ENCODE data around the gene DDX10.

Gene DDX10

DNA sequence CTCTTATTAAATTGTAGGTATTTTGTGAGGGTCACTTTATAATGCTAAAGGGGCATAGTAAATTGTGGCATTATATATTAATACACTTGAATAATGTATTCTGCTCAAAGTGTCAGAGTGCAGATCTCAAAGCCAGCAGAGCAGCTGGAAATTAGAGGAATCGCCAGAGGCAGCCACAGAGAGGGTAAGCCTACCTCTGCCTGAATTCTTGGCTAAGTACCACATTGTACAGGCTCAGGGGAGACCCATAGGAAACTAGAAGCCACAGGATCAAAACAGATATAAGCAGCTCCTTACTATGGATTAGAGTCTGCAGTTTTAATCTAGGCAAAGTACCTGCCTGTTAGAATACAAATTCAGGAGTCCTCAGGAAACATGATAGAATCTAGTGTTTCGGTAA is 249.3 kb downstream of the DDX10 start:
- no peak for DNase-seq

DNA sequence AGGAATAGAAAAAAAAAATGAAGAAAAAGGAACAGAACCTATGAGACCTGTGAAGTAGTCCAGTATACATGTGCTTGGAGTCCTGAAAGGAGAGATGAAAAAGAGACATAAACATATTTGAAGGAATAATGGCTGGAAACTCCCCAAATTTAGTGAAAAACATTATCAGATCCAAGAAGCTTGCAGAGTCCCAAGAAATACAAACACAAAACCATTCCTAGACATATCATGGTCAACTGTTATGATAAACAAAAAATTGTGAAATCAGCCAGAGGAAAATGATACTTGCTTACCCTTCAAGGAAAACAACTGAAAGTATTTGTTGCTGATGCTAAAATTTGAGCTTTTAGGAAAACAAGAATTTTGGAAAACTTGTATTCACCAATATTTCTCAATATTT is 250.1 kb downstream of the DDX10 start:
- DNase-seq, result no peak

DNA sequence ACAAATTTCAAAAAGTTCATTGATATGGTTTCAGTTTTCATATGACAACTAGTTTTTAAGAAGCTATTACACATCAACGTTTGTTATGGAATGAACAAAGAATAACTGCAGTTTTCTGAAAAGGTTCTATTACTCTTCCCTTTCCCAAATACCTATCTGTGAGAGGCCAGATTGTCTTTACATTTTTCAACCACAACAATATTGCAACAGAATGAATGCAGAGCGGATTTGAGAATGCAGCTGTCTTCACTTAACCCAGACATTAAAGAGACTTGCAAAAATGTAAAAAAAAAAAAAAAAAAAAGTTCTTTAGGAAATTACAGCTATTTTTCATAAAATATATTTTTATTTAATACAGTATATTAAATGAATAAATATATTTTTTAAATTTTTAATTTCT is 250.8 kb downstream of the DDX10 start:
- no peak for DNase-seq

DNA sequence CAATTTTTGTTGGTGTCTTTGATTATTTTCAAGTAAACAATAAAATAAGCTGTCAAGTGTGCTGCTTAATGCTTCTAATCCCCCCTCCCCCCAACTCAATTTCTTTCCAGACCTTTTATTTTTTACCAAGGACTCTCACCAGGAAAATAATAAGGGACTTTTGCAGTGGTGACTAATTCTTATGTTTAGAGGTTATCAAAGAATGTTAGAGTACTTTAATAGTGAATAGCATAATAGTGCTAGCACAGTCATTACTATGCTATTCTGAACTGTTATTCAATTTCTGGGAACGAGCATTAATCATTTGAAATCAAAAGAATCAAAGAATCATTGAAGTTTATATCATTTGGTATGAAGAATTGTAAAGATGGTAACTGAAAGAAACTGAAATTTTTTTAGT is 251.4 kb downstream of the DDX10 start:
- DNase-seq, result no peak

DNA sequence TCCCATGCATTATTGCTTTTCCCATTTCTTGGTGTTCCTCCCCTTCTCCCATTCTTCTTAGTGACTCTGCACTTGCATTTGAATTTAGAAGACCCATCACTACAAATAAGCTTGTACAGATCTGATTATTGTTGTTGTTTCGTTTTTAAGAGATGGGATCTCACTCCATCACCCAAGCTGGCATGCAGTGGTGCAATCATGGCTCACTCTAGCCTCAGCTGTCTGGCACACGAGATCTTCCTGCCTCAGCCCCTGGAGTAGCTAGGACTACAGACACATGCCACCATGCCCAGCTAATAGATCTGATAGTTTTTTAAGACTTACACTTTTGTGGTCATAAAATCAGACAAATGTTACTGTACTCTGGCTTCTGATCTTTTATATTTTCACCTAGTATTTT is 252.1 kb downstream of the DDX10 start:
- DNase-seq, result no peak

DNA sequence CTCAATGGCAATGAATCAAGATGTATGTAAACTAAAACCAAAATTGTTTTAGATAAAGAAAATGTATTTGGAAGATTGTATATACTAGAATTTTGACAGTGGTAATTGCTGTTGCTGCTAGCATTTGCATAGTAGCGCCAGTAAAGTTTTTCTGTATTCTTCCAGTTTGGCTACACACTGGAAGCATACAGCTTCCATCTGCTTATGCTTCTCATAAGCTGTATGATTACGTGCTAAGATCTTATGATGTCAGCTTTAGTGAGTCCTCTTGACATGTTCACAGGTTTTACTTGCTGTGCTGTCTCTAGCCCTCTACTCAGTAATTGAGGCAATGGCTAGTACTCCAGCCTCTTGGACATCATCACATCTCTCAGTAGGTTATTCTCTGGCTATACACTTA is 256.3 kb downstream of the DDX10 start:
- no peak for DNase-seq

DNA sequence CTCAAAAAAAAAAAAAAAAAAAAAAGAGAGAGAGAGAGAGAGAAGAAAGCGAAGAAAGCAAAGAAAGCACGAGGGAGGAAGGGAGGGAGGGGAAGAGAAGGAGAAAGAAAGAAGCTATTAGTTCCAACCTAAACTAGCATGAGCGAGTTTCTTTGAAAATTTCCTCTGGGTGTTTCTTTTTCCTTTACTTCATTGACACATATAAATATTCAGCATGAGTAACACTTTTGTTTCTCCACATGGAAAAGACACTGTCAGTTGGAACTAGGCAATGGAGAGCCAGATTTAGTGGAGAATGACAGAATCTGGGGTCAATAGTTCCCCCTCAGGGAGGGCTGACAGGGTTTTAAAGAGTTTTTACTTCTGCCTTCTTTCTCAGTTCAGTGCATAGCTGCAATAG is 257.4 kb downstream of the DDX10 start:
- no peak for DNase-seq

DNA sequence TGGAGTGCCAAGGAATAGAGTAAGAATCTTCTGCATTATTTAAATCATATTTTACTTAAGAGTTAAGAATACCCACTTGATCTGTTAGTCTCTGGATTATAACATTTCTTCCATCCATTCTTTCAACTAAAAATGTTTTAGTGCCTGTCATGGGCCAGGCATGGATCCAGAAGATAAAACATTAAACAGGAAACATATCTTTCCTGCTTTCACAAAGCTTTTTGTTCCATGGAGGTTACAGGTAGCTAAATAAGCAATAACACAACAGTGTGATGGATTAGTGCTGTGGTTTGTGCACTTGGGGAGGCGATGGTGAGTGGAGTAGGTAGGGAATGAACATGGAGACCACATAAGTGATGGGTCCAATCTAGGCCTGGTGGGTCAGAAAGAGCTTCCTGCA is 258.5 kb downstream of the DDX10 start:
- no peak for DNase-seq

DNA sequence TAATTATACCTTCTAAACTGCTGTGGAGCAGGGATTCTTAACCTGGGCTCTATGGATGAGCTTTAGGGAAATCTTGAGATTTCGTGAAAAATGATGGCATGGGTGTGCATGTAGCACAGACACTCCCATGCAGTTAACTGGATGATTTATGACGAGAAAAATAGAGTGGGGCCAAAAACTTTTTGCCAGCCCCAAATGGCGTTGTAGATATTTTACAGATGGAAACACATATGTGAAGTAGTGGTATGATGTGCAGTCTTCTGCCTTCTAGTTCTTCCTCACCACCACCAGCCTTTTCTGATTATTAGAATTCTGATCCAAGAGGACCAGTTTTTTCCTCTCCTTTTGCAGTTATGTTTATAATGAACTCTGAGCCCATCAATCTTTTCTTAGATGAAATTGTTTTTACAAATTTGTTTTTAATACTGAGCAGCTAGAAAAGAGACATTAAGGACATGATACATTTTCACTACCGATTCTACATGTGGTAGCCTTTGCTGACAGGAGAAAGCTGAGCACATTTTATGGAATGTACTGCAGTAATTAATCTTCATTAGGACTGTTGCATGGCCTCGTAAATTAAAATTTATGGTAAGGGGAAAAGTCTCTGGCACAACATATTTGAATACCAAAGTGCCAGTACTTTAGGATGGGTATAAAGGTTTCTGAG is 261.4 kb downstream of the DDX10 start:
- DNase-seq, result no peak

DNA sequence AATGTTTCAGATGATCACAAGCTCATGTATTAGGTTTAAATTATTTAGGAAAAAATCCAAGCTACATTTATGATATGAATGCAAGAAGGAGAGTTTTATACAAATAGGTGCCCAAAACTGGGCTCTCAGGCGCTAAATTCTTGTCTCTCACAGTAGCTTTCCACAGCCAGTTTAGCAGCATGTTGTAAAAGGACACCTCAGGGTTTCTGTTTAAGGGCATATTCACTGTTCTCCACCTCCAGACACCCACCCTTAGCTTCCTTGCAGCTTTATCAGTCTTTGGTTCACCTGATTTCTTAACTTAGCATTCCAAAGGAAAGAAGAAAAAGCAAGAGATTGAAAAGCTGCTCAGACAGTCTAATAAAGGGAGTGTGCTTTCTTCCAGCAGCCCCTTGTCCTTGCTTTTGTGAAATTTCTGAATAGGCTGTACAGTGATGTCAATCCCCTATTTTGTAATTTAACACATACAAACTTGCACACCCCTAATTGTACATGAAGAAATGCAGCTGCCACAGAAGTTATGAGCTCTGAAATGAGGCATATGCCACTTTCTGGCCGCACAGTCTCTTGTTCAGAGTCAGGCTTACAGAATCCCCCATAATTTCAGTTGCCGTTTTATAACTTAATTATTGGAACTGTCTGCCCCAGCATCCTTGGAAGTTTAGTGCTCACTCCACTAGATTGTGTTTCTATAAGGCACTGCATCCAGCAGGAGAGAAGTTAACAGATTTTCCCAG is 262.1 kb downstream of the DDX10 start:
- DNase-seq, result no peak

DNA sequence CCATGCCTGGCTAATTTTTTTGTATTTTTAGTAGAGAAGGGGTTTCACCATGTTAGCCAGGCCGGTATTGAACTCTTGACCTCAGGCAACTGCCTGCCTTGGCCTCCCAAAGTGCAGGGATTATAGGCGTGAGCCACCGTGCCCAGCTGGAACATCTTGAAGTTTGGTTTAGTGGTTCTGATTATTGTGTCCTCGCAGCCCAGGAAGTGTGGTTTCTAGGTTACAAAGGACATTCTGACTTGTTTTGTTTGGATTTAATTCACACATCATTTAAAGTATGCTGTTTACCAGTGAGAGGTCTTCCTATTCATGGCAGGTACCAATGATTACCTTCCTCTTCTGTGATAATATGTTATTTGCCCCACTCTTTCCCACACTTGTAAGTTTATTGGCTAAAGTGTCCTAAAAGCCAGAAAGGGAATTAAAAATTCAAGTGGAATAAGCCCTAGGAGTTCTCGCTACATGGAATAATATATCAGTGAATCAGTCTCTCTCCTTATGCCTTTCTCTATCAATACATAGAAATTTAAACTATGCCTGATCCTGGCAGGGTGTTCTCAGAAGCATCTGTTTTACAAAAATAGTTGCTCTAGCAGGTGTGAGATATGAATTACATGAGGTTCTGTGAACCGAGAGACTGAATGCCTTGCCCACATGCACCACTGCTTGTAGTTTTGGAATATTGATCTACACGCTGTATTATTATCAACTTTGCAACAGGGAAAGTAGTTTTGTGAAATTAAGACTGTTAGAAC is 263.1 kb downstream of the DDX10 start:
- DNase-seq, result no peak

DNA sequence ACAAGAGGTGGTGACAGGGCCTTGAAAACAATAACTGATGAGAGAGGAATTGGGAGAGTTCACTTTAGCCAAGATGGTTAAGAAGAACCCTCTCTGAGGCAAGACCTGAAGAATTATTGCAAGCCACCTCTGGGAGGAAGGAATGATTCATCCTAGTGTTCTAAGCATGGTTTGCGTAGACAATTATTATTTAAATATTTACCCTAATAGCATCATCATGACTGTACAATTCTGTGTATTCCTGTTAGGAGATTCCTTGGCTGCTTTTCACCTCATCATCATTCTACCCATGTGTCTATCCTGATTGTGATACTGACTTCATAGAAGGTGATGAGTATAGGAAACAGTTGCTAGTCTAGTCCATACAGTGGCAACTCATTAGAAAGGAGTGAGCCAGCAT is 264.4 kb downstream of the DDX10 start:
- DNase-seq, result no peak

DNA sequence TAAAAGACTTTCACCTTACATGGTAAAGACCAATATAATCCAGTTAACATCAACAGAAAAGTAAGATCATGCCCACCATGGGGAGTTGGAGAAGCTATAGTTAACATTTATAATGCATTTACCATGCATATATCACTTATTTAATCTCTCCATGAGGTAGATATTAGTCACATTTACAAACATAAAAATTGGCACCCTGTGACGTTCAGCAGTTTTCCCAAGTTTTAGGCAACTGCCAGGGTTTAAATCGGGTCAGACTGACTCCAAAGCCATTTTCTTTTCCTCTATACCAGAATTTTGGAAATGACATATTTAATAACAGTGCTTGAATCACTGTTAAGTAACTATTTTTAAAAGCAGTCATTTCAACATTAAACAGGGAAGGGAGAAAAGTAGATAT is 266.3 kb downstream of the DDX10 start:
- DNase-seq, result no peak

DNA sequence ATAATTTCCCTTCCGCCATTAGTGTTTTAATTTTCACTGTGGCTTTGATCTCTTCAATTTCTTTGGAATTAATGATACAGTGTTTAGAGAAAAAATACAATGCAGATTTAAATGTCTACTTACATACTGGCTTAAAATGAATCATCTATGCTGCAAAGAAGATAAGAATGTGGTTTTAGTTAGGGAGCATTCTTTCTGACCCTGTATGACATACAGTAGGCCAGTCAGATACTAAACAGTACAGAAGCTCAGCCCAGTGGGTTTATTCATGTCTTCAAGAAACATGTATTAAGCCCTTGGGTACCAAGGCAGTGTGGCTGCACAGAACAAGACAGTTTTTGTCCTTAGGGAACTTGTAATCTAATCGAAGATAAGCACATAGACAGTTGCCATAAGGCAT is 268.8 kb downstream of the DDX10 start:
- no peak for DNase-seq

DNA sequence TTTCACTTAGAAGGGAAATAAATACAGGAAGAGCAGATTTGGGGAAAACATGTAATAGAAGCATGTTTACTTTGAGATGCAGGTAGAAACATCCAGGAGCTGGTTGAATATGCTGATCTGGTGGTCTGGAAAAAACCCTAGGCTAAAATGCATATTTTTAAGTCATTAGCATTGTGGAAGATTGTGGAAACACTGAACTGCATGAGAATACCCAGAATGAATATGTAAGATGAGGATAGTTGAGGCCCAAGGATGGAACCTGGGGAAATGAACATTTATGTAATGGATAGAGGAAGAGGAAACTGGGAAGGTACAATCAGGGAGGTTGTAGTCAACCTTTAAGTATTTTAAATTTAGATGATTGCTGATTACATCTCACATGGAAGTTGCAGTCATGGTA is 269.4 kb downstream of the DDX10 start:
- no peak for DNase-seq

DNA sequence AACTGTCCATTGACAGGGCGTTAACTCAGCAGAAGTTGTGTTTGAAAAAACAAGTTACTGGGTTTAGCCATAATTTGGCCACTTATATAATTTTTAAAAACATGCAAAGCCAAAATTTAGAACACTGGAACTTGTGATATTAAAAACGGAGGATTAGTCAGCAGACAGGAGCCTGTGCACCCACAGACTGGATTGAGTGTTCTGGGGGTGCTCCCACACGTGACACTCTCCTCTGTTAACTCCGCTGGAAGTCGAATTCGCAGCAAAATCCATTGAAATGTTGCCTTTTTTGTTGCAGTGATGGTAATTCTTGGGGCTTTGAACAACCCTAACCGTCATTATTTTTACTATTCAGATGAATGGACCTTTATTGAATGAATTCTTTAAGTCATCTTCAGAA is 269.8 kb downstream of the DDX10 start:
- no peak for DNase-seq

DNA sequence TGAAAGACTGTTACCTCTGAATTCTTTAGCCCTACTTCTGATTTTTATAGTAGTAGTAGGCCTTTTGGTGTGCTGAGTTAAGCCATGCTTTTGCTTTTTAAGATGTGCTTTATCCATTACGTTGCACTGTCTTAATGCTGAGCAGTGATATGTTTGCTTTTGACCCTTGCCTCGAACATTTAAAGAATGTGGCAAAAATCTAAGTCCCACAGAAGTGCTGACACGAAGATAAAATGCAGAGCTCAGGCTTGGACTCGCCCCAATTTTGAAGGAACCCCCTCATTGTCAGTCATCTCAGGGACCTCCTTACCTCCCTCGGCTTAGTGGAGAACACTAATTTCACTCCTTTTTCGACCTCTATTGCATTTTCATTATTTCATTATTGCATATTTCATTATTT is 272.9 kb downstream of the DDX10 start:
- DNase-seq, result no peak

DNA sequence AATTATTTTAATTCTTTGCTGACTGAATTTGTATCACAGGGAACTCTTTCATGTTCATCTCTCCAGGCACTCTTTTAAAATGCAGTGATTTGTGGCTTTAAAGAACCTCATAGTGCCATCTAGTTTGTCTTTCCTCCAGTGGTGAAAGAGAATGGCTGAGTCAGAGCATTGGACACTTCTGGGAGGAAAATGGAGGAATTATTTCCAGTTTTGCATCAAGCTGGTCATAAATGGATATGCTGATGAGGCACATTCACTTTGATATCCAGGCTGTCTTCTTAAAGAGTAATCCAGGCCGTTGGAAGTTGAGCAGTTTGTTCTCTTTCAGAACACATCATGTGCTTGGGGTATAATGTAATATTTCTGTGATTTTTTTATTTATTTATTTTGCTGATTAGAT is 273.7 kb downstream of the DDX10 start:
- DNase-seq, result no peak

DNA sequence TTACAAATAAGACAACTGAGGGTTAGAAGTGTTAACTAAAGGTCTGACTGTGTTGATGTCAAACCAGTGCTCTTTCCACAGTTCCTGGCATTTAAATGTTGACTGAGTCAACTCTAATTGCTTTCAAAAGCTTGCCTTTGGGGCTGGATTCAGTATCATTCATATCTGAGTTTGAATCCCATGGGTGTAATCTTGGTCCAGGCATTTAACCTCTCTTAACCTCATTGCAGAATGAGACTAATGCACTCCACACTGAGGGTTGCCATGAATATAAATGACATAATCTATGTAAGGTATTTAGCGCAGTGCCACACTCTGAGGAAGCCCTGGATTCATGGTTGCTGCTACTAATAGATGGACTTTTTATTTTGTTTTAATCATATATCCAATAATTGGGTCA is 274.3 kb downstream of the DDX10 start:
- no peak for DNase-seq

DNA sequence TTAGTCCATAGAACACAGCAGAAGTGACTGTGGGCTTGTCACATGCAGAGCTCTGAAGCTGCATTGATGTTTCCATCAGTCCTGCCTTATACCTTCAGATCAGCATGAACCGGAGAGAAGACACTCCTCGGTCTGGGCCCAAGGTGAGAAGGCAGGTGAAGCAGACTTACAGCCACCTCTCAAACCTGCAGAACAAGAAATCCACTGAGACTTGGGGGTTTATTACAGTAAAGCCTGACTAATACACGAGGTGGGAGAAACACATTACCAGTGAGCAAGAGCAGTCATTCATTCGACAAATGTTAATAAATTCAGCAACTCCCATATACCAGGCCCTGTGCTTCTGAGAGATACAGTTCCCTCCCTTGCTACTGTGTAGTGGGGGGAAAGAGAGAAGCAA is 279.0 kb downstream of the DDX10 start:
- no peak for DNase-seq

DNA sequence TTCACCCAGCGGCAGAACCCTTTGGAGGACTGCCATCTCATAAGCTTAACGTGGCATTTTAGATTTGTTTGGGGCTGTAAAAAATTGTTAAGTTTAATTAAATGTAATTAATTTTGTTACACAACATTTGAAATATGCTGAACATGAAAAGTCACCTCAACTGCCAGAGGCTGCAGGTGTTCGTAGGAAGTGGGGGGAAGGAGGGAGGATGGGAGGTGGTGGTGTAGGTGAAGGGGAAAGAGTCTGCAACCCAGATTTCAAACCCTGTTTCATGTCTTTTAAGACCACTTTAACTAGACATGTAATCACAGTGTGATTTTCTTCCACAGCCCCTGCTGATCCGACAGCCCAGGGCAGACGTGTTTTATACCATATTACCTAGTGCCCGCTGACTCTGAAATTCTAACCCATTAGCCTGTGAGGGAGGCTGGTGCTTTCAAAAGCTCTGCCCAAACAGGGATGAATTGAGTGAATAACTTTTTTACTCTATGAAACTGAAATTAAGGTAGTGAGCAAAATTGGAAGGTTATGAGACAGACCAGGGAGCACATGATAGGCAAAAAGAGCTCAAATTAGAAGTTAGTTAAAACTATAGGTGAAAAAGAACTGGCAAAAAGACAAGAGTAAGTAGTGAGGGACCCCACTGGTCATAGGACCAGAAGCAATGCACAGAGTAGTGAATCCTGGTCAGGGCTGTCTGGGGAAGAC is 279.8 kb downstream of the DDX10 start:
- no peak for DNase-seq

DNA sequence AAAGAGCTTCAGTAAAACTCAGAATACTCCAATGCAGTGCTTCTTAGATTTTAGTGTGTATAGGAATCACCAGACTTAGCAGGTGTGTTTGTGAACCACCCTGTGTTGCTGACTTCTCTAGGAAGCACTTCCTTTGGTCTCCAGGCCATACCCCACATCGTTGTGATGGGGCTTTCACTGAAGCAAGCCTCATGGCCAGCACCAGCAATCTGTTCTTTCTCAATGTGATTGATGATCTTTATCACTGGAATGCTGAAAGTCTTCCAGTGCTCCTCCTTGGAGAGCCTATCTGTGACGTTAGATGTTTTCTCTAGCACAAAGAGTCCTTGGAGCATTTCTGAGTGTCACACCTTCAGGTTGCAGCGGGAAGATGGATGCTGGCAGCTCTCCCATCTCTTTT is 280.5 kb downstream of the DDX10 start:
- no peak for DNase-seq

Data from NCI-H1048 (cell line).